ENCODE measurements around the gene EPHB2. TPM values are rescaled to one million over a fixed set of nuclear protein-coding genes. Genes with fewer than 3 reads are reported as not detected.

The EPHB2 gene
- total and polyA plus RNA-seq, 2 of the 4 experiments (the other 2 are of a cell fraction), result 52.3 to 58.8 TPM

DNA sequence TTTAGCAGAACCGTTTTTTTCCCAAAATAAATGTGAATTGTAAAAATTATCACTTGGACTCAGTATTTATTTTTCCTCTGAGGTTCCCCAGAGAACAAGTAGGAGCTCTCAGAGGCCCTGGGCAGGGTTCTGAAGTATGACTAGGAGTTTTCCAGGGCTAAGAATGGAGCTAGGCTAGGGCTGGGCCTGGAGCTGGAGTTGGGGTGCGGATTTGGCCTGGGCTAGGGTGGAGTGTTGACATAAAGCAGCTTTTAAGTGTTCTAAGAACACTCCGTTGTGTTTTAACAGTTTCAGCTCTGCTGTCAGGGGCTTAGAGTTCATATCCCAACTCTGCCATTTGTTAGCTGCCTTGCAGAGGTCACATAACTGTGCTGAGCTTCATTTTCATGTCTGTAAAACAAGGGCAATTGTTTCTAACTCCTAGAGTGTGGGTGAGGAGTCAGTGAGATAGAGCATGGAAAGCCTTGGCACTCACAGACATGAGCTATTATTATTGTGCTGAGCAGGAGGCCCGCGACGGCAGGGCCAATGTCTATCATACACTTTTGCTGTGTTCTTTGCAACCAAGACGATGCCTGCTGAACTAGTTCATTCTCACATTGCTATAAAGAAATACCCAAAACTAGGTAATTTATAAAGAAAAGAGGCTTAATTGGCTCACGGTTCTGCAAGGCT, 210.9 kb downstream of the EPHB2 start:
- TF ChIP-seq, protein P1, sequence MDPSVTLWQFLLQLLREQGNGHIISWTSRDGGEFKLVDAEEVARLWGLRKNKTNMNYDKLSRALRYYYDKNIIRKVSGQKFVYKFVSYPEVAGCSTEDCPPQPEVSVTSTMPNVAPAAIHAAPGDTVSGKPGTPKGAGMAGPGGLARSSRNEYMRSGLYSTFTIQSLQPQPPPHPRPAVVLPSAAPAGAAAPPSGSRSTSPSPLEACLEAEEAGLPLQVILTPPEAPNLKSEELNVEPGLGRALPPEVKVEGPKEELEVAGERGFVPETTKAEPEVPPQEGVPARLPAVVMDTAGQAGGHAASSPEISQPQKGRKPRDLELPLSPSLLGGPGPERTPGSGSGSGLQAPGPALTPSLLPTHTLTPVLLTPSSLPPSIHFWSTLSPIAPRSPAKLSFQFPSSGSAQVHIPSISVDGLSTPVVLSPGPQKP (IDR thresholded peaks at IDR 0.05; ENCODE audit: borderline replicate concordance, low read depth, low read length), result no peak
- no peak for TF ChIP-seq RAD21 (IDR thresholded peaks at IDR 0.05; ENCODE audit: low read length)
- no peak for TF ChIP-seq RCOR1 (IDR thresholded peaks at IDR 0.05; ENCODE audit: insufficient replicate concordance, low read length)
- no peak for TF ChIP-seq CHD1 (IDR thresholded peaks at IDR 0.05; ENCODE audit: low read depth, low read length)
- TF ChIP-seq, protein P2, sequence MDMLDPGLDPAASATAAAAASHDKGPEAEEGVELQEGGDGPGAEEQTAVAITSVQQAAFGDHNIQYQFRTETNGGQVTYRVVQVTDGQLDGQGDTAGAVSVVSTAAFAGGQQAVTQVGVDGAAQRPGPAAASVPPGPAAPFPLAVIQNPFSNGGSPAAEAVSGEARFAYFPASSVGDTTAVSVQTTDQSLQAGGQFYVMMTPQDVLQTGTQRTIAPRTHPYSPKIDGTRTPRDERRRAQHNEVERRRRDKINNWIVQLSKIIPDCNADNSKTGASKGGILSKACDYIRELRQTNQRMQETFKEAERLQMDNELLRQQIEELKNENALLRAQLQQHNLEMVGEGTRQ (IDR thresholded peaks at IDR 0.05; ENCODE audit: low read depth, low read length), result no peak
- TF ChIP-seq FOS (IDR thresholded peaks at IDR 0.05; ENCODE audit: low read depth, low read length), result no peak
- no peak for TF ChIP-seq CEBPB (IDR thresholded peaks at IDR 0.05; ENCODE audit: low read depth, low read length)
- no peak for TF ChIP-seq RFX5 (IDR thresholded peaks at IDR 0.05; ENCODE audit: low read depth, low read length)
- TF ChIP-seq SMC3 (IDR thresholded peaks at IDR 0.05; ENCODE audit: low read depth, low read length), result no peak
- no peak for TF ChIP-seq NFE2L2 (IDR thresholded peaks at IDR 0.05; ENCODE audit: low read depth, low read length)
- TF ChIP-seq BHLHE40 (IDR thresholded peaks at IDR 0.05; ENCODE audit: low read depth, low read length), result no peak
- TF ChIP-seq MAFK (IDR thresholded peaks at IDR 0.05; ENCODE audit: low read depth, low read length), result no peak
- TF ChIP-seq MXI1 (IDR thresholded peaks at IDR 0.05; ENCODE audit: borderline replicate concordance, low read depth, low read length), result no peak
- no peak for TF ChIP-seq MAZ (IDR thresholded peaks at IDR 0.05; ENCODE audit: borderline replicate concordance, low read depth, low read length)
- TF ChIP-seq, protein P3, sequence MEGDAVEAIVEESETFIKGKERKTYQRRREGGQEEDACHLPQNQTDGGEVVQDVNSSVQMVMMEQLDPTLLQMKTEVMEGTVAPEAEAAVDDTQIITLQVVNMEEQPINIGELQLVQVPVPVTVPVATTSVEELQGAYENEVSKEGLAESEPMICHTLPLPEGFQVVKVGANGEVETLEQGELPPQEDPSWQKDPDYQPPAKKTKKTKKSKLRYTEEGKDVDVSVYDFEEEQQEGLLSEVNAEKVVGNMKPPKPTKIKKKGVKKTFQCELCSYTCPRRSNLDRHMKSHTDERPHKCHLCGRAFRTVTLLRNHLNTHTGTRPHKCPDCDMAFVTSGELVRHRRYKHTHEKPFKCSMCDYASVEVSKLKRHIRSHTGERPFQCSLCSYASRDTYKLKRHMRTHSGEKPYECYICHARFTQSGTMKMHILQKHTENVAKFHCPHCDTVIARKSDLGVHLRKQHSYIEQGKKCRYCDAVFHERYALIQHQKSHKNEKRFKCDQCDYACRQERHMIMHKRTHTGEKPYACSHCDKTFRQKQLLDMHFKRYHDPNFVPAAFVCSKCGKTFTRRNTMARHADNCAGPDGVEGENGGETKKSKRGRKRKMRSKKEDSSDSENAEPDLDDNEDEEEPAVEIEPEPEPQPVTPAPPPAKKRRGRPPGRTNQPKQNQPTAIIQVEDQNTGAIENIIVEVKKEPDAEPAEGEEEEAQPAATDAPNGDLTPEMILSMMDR (conservative IDR thresholded peaks at IDR 0.05; ENCODE audit: low read depth, low read length), result no peak
- no peak for TF ChIP-seq POLR2A (IDR thresholded peaks at IDR 0.05; ENCODE audit: low read depth, low read length)
- Histone ChIP-seq H3K27me3 (ENCODE audit: control insufficient read depth, insufficient read depth, low read length) (peaks cover 11% of the 10 kb centered on the region; the same call in 1 of the 2 replicates), H3K9me3 (ENCODE audit: control insufficient read depth, insufficient read depth, low read length) (peaks cover 6% of the 10 kb centered on the region; the same call in 1 of the 2 replicates), H3K4me3 (ENCODE audit: insufficient read depth, low read depth, low read length) (no peak overlapping the region), H4K91ac (ENCODE audit: insufficient read depth, low read depth, low read length) (no peak overlapping the region), H4K20me1 (ENCODE audit: insufficient read depth, low read length) (no peaks in the 10 kb centered on the region), H4K5ac (ENCODE audit: low read depth, low read length) (no peak overlapping the region), H3K14ac (replicated peaks; ENCODE audit: low read depth, low read length) (no peak overlapping the region), H3K9ac (ENCODE audit: low read depth, low read length) (no peak overlapping the region), H3K56ac (ENCODE audit: extremely low read depth, insufficient read depth, low read length) (no peak overlapping the region), H3K9me1 (ENCODE audit: insufficient read depth, low read length) (no peaks in the 10 kb centered on the region; the same call in 1 of the 2 replicates), H2AFZ (replicated peaks; ENCODE audit: low read length, poor library complexity) (no peak overlapping the region), H3K23ac (ENCODE audit: low read depth, low read length) (no peak overlapping the region), H3K79me1 (ENCODE audit: low read depth in 1 of 2, low read length in 2 of 2) (no peaks in the 10 kb centered on the region), H2BK20ac (ENCODE audit: low read depth, low read length) (no peak overlapping the region), H2AK9ac (replicated peaks; ENCODE audit: low read depth, low read length, poor library complexity) (no peak overlapping the region), H4K8ac (ENCODE audit: low read depth in 2 of 2, low read length in 2 of 2) (no peak overlapping the region), H2BK15ac (ENCODE audit: low read depth, low read length) (no peak overlapping the region), H2AK5ac (ENCODE audit: low read depth, low read length) (no peak overlapping the region), H3K27ac (ENCODE audit: insufficient read depth, low read length) (no peak overlapping the region), H3K4ac (ENCODE audit: low read depth, low read length) (no peak overlapping the region), H2BK5ac (ENCODE audit: low read depth, low read length, poor library complexity, severe bottlenecking) (no peak overlapping the region), H2BK120ac (ENCODE audit: low read depth, low read length) (no peak overlapping the region), H3K4me2 (ENCODE audit: low read depth, low read length) (no peak overlapping the region), H3K18ac (ENCODE audit: low read depth, low read length) (no peak overlapping the region), H3K4me1 (ENCODE audit: control insufficient read depth, insufficient read depth, low read length) (peaks cover 9% of the 10 kb centered on the region), H3K36me3 (ENCODE audit: control insufficient read depth, insufficient read depth, low read length) (no peaks in the 10 kb centered on the region)
- CTCF ChIA-PET, result interaction anchor here (0.9 kb wide), 1 partner anchor 9 kb away, joined by 5 read pairs; no protein-coding TSS in a partner anchor
- dilution Hi-C loops (cut with HindIII; ENCODE audit: low sequenced_read_pairs, unreplicated experiment), result no loop called here
- no peak for ATAC-seq (ENCODE audit: low read depth)
- POLR2A ChIA-PET (ENCODE audit: unreplicated experiment), result no interaction called here
- intact Hi-C loops (cut with micrococcal nuclease), result no loop called here
- 51% methylated on average over 2 of the region's 8 CpGs; no CpG with 5 or more reads in 1 of the 2 experiments for WGBS, 2 experiments (ENCODE audit: extremely low coverage in 2 of 2, insufficient read length in 1 of 2)
- DNase-seq, result no peak
- in situ Hi-C loops (cut with MboI; ENCODE audit: low sequenced_read_pairs), result loop anchor here (5.0 kb wide), 1 partner anchor 249 kb away; no protein-coding TSS in a partner anchor
- no TSS peak for BruUV-seq (replicated peaks)

Measured in IMR-90 (cell line).